ENCODE data around the gene RBM18. TPM values are rescaled to one million over a fixed set of nuclear protein-coding genes. Genes with fewer than 3 reads are reported as not detected.

The RBM18 gene
- total RNA-seq, 1 donor from 2014 or later, result 12.9 TPM

DNA sequence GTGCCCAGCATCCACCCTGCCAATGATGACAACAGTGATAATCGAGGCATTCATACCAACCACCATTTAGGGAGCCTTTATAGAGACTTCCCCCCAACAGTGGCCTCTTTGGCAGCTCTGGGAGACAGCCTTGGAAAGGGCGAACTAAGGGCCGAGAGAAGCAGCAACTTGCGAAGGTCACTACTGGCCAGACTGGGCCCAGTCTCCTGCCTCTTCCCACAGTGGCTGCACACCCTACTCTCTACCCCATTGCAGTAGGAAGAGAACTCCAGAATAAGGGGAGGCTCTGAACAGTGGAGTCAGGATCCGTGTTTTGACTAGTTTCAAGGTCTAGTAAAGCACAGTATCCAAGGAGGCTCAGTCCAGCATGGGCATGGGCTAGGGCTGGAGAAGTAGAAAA lies 41.2 kb downstream of the RBM18 start:
- H3F3A ChIP-seq (ENCODE audit: low read depth), result peaks cover 6% of the 10 kb centered on the region
- peaks cover 87% of the 10 kb centered on the region for H4K20me1 ChIP-seq (ENCODE audit: low read depth)
- Mint-ChIP-seq H3K9me3 (peaks cover 10% of the 10 kb centered on the region), H3K27ac (no peak overlapping the region), H3K4me3 (peak overlapping the region; percentile 28), H3K4me1 (peaks cover 33% of the 10 kb centered on the region), H3K36me3 (no peaks in the 10 kb centered on the region), H3K27me3 (ENCODE audit: insufficient read depth, low read depth) (peaks cover 94% of the 10 kb centered on the region)
- no peaks in the 10 kb centered on the region for H3K79me2 ChIP-seq (ENCODE audit: low read depth)
- TF ChIP-seq, protein P1, sequence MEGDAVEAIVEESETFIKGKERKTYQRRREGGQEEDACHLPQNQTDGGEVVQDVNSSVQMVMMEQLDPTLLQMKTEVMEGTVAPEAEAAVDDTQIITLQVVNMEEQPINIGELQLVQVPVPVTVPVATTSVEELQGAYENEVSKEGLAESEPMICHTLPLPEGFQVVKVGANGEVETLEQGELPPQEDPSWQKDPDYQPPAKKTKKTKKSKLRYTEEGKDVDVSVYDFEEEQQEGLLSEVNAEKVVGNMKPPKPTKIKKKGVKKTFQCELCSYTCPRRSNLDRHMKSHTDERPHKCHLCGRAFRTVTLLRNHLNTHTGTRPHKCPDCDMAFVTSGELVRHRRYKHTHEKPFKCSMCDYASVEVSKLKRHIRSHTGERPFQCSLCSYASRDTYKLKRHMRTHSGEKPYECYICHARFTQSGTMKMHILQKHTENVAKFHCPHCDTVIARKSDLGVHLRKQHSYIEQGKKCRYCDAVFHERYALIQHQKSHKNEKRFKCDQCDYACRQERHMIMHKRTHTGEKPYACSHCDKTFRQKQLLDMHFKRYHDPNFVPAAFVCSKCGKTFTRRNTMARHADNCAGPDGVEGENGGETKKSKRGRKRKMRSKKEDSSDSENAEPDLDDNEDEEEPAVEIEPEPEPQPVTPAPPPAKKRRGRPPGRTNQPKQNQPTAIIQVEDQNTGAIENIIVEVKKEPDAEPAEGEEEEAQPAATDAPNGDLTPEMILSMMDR (IDR thresholded peaks at IDR 0.05), result no peak
- TF ChIP-seq EZH2phosphoT487 (IDR thresholded peaks at IDR 0.05) (no peak), EZH2 (IDR thresholded peaks at IDR 0.05) (no peak)
- peaks cover 45% of the 10 kb centered on the region for H3K4me1 ChIP-seq
- H2AFZ ChIP-seq (replicated peaks), result no peak overlapping the region
- no peaks in the 10 kb centered on the region for H3K9me3 ChIP-seq (ENCODE audit: low read depth)
- H3K4me2 ChIP-seq, result no peak overlapping the region
- no peaks in the 10 kb centered on the region for H3K36me3 ChIP-seq
- no peak overlapping the region for H3K9ac ChIP-seq
- no peak for DNase-seq (ENCODE audit: low spot score)
- H3K4me3 ChIP-seq, result no peak overlapping the region
- H3K27me3 ChIP-seq, result peaks cover 100% of the 10 kb centered on the region
- H3K27ac ChIP-seq, result no peak overlapping the region

DNA sequence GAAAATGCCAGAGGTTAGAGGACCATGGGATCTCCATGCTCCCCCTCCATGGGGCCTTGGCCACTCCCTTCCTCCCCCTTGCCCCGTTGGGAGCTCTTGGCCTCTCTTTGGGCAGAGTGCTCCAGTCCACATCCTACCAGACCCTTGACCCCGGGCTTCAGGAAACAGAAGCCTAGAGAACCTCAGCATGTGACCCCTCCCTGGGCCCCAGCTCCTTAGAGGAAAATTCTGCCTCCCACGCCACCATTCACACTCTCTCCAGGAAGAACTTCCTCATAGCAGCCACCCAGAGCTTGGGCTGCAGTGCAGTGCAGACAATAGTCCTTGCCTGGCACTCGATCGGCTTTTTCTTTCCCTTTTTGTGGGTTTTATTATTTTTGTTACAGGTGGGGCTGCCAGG lies 41.8 kb downstream of the RBM18 start:
- H3K4me3 Mint-ChIP-seq, result no peak overlapping the region
- Histone ChIP-seq H4K20me1 (ENCODE audit: low read depth) (peaks cover 87% of the 10 kb centered on the region), H3K9ac (no peak overlapping the region), H3K27me3 (peaks cover 100% of the 10 kb centered on the region), H3K9me3 (ENCODE audit: low read depth) (no peaks in the 10 kb centered on the region), H3K27ac (no peak overlapping the region), H3F3A (ENCODE audit: low read depth) (peaks cover 6% of the 10 kb centered on the region), H3K4me1 (peaks cover 39% of the 10 kb centered on the region), H3K4me2 (no peak overlapping the region), H3K79me2 (ENCODE audit: low read depth) (no peaks in the 10 kb centered on the region), H3K36me3 (no peaks in the 10 kb centered on the region), H3K4me3 (no peak overlapping the region), H2AFZ (replicated peaks) (no peak overlapping the region)
- DNase-seq (ENCODE audit: low spot score), result no peak
- H3K27ac Mint-ChIP-seq, result no peak overlapping the region
- peaks cover 36% of the 10 kb centered on the region for H3K4me1 Mint-ChIP-seq
- H3K27me3 Mint-ChIP-seq (ENCODE audit: insufficient read depth, low read depth), result peaks cover 95% of the 10 kb centered on the region
- peaks cover 15% of the 10 kb centered on the region for H3K9me3 Mint-ChIP-seq
- H3K36me3 Mint-ChIP-seq, result no peaks in the 10 kb centered on the region
- TF ChIP-seq EZH2phosphoT487 (IDR thresholded peaks at IDR 0.05) (no peak), EZH2 (IDR thresholded peaks at IDR 0.05) (no peak)
- TF ChIP-seq, protein P1 (IDR thresholded peaks at IDR 0.05), result no peak

DNA sequence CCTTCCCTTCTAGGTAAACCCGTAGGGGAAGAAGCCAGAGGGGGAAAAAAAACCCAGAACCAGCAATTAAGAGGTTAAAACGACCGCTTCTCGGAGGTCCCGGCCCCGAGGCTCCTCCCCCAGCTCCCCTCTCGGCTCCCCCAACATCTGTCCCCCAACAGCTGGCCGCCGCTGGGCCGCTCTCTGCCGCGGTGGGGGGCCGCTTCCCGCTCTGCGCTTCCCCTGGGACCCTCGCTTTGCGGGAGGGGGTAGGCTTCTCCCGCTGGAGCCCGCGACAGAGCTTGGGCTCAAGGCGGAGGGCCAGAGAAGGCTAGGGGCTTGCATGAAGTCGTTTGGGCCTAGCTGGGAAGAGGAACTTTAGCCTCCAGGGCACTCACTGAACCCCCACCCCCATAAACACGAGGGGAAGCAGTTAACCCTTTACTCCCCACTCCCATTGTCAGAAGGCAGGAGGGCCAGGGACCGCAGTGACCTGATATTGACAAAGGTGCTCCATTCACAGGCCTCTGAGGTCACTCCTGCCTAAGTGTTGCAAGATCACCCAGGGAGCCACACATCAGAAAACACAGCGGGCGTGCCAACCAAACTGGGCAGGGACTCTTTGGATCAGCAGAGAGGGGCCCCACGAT lies 43.3 kb downstream of the RBM18 start:
- no peaks in the 10 kb centered on the region for H3K9me3 ChIP-seq (ENCODE audit: low read depth)
- DNase-seq (ENCODE audit: low spot score), result peak; percentile 64
- no peak overlapping the region for H3K27ac ChIP-seq
- peaks cover 3% of the 10 kb centered on the region for H3F3A ChIP-seq (ENCODE audit: low read depth)
- H3K4me3 ChIP-seq, result peak overlapping the region; percentile 42
- H3K4me2 ChIP-seq, result peak overlapping the region; percentile 81
- no peak overlapping the region for H3K9ac ChIP-seq
- Mint-ChIP-seq H3K36me3 (no peaks in the 10 kb centered on the region), H3K4me1 (peaks cover 25% of the 10 kb centered on the region), H3K4me3 (no peak overlapping the region), H3K27me3 (ENCODE audit: insufficient read depth, low read depth) (peaks cover 98% of the 10 kb centered on the region), H3K27ac (no peak overlapping the region), H3K9me3 (peaks cover 16% of the 10 kb centered on the region)
- peaks cover 100% of the 10 kb centered on the region for H3K27me3 ChIP-seq
- no peaks in the 10 kb centered on the region for H3K36me3 ChIP-seq
- H3K79me2 ChIP-seq (ENCODE audit: low read depth), result no peaks in the 10 kb centered on the region
- H4K20me1 ChIP-seq (ENCODE audit: low read depth), result peaks cover 80% of the 10 kb centered on the region
- TF ChIP-seq EZH2 (IDR thresholded peaks at IDR 0.05) (peak; percentile 7), EZH2phosphoT487 (IDR thresholded peaks at IDR 0.05) (no peak)
- no peak overlapping the region for H2AFZ ChIP-seq (replicated peaks)
- peaks cover 31% of the 10 kb centered on the region for H3K4me1 ChIP-seq

DNA sequence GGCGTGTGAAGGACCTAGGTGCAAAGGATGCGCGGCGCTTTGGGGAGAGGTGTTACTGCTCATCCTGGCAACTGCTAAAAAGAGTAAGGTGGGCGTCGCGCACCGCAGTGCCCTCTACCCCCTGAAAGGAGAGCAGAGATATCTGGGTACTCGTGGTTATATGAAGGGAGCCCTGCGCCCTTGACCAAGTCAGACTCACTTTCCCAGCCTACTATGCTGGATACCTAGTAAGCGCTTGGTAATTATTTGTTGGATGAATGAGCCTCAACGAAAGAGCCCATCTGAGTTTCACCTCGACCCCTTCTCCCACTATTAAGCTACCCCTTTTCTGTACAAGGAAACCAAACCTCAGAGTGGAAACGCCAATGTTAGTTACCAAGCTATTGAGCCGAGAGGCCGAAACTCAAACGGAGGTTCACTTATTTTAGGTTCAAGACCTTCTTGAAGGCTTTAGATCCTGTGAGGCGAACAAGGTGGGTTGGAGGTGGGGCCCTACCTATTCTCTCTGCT lies 43.9 kb downstream of the RBM18 start:
- Histone ChIP-seq H3K9ac (no peak overlapping the region), H3K4me1 (peaks cover 31% of the 10 kb centered on the region), H3K4me2 (peak overlapping the region; percentile 81), H3K4me3 (peak overlapping the region; percentile 42), H3K36me3 (no peaks in the 10 kb centered on the region), H3K9me3 (ENCODE audit: low read depth) (no peaks in the 10 kb centered on the region), H3K79me2 (ENCODE audit: low read depth) (no peaks in the 10 kb centered on the region), H3F3A (ENCODE audit: low read depth) (peaks cover 3% of the 10 kb centered on the region), H3K27me3 (peaks cover 100% of the 10 kb centered on the region), H4K20me1 (ENCODE audit: low read depth) (peaks cover 82% of the 10 kb centered on the region), H2AFZ (replicated peaks) (no peak overlapping the region), H3K27ac (no peak overlapping the region)
- Mint-ChIP-seq H3K9me3 (peaks cover 17% of the 10 kb centered on the region), H3K4me1 (peaks cover 22% of the 10 kb centered on the region), H3K27ac (no peak overlapping the region), H3K4me3 (no peak overlapping the region), H3K27me3 (ENCODE audit: insufficient read depth, low read depth) (peaks cover 98% of the 10 kb centered on the region), H3K36me3 (no peaks in the 10 kb centered on the region)
- DNase-seq (ENCODE audit: low spot score), result peak; percentile 33
- TF ChIP-seq, protein P1 (IDR thresholded peaks at IDR 0.05), result no peak
- peak; percentile 37 for TF ChIP-seq EZH2 (IDR thresholded peaks at IDR 0.05)
